HUES64 (cell line): ENCODE results near the gene EXOSC3.
"Not testable (repeated sequence)": the region's sequence is repeated elsewhere in the genome, so short reads cannot be mapped to it uniquely, and the experiment has no call there.

Experiments used
- H3K27ac ChIP-seq: 2 replicates; pipeline ENCODE4 v1.7.0; 2013; ENCODE audit warnings: low read depth, low read length, inconsistent platforms
- H3K27me3 ChIP-seq: 2 replicates; pipeline ENCODE4 v1.6.1; 2013; ENCODE audit warnings: mild to moderate bottlenecking, low read length; ENCODE audit not compliant: insufficient read depth
- H3K36me3 ChIP-seq: 2 replicates; pipeline ENCODE4 v1.6.1; 2013; ENCODE audit warnings: mild to moderate bottlenecking, low read length; ENCODE audit not compliant: insufficient read depth
- H3K4me1 ChIP-seq: 2 replicates; pipeline ENCODE4 v1.6.1; 2013; ENCODE audit warnings: mild to moderate bottlenecking, low read length, moderate library complexity; ENCODE audit not compliant: insufficient read depth
- H3K4me3 ChIP-seq: 2 replicates; pipeline ENCODE4 v1.5.1; 2013; ENCODE audit warnings: mild to moderate bottlenecking, low read length, moderate library complexity
- H3K9ac ChIP-seq: 2 replicates; pipeline ENCODE4 v1.6.1; 2013; ENCODE audit warnings: mild to moderate bottlenecking, low read depth, low read length
- H3K9me3 ChIP-seq: 2 replicates; pipeline ENCODE4 v1.6.1; 2013; ENCODE audit warnings: low read depth, low read length; ENCODE audit not compliant: insufficient read depth
- WGBS: fragments of 150-250, 120-280 bp; methylation state at CpG from one replicate; pipeline ENCODE4 v1.1.7; 2013; ENCODE audit warnings: missing lambda C conversion rate; 5-methylcytosine and 5-hydroxymethylcytosine counted together

The EXOSC3 gene

GRCh38 chr9:37751704-37752103 is 33.2 kb downstream of the EXOSC3 start:
- H3K27me3 ChIP-seq, result not testable (repeated sequence)

GRCh38 chr9:37751186-37751585 is 33.7 kb downstream of the EXOSC3 start:
- Histone ChIP-seq H3K4me3 (no peak overlapping the region), H3K9ac (no peak overlapping the region), H3K27me3 (no peaks in the 10 kb centered on the region), H3K9me3 (no peaks in the 10 kb centered on the region), H3K4me1 (no peaks in the 10 kb centered on the region; the same call in 1 of the 2 replicates), H3K27ac (no peak overlapping the region), H3K36me3 (no peaks in the 10 kb centered on the region)
- WGBS, result 81% methylated on average over 6 of the region's 6 CpGs

More at GRCh38 chr9:37751704-37752103, 33.2 kb downstream of the EXOSC3 start:
- not testable (repeated sequence) for H3K36me3 ChIP-seq, H3K4me1 ChIP-seq, H3K9ac ChIP-seq, H3K4me3 ChIP-seq, H3K9me3 ChIP-seq, H3K27ac ChIP-seq
- WGBS, result 93% methylated on average over 30 of the region's 30 CpGs

GRCh38 chr9:37749129-37749528 is 35.7 kb downstream of the EXOSC3 start:
- Histone ChIP-seq H3K36me3 (no peaks in the 10 kb centered on the region), H3K4me3 (no peak overlapping the region), H3K4me1 (no peaks in the 10 kb centered on the region; the same call in 1 of the 2 replicates), H3K9ac (no peak overlapping the region), H3K27me3 (no peaks in the 10 kb centered on the region), H3K27ac (no peak overlapping the region), H3K9me3 (no peaks in the 10 kb centered on the region)
- 65% methylated on average over 5 of the region's 5 CpGs for WGBS

- H3K36me3 ChIP-seq, result no peaks in the 10 kb centered on the region
- H3K9ac ChIP-seq, result no peak overlapping the region
- no peaks in the 10 kb centered on the region for H3K9me3 ChIP-seq
- no peaks in the 10 kb centered on the region for H3K27me3 ChIP-seq
- H3K4me1 ChIP-seq, result no peaks in the 10 kb centered on the region
- WGBS, result 60% methylated on average over 2 of the region's 3 CpGs
- no peak overlapping the region for H3K4me3 ChIP-seq
- no peak overlapping the region for H3K27ac ChIP-seq
These were observed 37.6 kb downstream of the EXOSC3 start for GRCh38 chr9:37747271-37747753.

GRCh38 chr9:37746448-37747270 is 38.2 kb downstream of the EXOSC3 start:
- Histone ChIP-seq H3K27ac (no peak overlapping the region), H3K9ac (no peak overlapping the region), H3K4me1 (no peaks in the 10 kb centered on the region), H3K27me3 (no peaks in the 10 kb centered on the region), H3K9me3 (no peaks in the 10 kb centered on the region), H3K4me3 (no peak overlapping the region), H3K36me3 (no peaks in the 10 kb centered on the region)
- WGBS, result 86% methylated on average over 23 of the region's 24 CpGs

- Histone ChIP-seq H3K27ac (no peak overlapping the region), H3K9me3 (no peaks in the 10 kb centered on the region), H3K36me3 (no peaks in the 10 kb centered on the region), H3K27me3 (no peaks in the 10 kb centered on the region), H3K4me3 (no peak overlapping the region), H3K4me1 (0 out of 2 replicates have a peak, but pooled peaks cover 5% of the 10 kb centered on the region), H3K9ac (no peak overlapping the region)
- 92% methylated on average over 8 of the region's 8 CpGs for WGBS
These were observed 38.9 kb downstream of the EXOSC3 start for GRCh38 chr9:37745970-37746369.

GRCh38 chr9:37740631-37741328 is 44.1 kb downstream of the EXOSC3 start:
- no peaks in the 10 kb centered on the region for H3K9me3 ChIP-seq
- no peaks in the 10 kb centered on the region for H3K27me3 ChIP-seq
- no peaks in the 10 kb centered on the region for H3K36me3 ChIP-seq
- 0 out of 2 replicates have a peak, but pooled peaks cover 5% of the 10 kb centered on the region for H3K4me1 ChIP-seq
- H3K9ac ChIP-seq, result no peak overlapping the region
- no peak overlapping the region for H3K4me3 ChIP-seq
- 83% methylated on average over 15 of the region's 15 CpGs for WGBS
- H3K27ac ChIP-seq, result no peak overlapping the region

- no peaks in the 10 kb centered on the region for H3K36me3 ChIP-seq
- H3K27me3 ChIP-seq, result 0 out of 2 replicates have a peak, but pooled peaks cover 2% of the 10 kb centered on the region
- no peak overlapping the region for H3K27ac ChIP-seq
- WGBS, result 95% methylated on average over 16 of the region's 16 CpGs
- 0 out of 2 replicates have a peak, but pooled peaks cover 5% of the 10 kb centered on the region for H3K4me1 ChIP-seq
- H3K4me3 ChIP-seq, result no peak overlapping the region
- H3K9me3 ChIP-seq, result no peaks in the 10 kb centered on the region
- no peak overlapping the region for H3K9ac ChIP-seq
These were observed 44.7 kb downstream of the EXOSC3 start for GRCh38 chr9:37740128-37740527.

- no peak overlapping the region for H3K9ac ChIP-seq
- H3K27ac ChIP-seq, result no peak overlapping the region
- WGBS, result 89% methylated on average over 5 of the region's 5 CpGs
- H3K27me3 ChIP-seq, result 0 out of 2 replicates have a peak, but pooled peaks cover 2% of the 10 kb centered on the region
- H3K4me3 ChIP-seq, result no peak overlapping the region
- 0 out of 2 replicates have a peak, but pooled peaks cover 5% of the 10 kb centered on the region for H3K4me1 ChIP-seq
- H3K9me3 ChIP-seq, result no peaks in the 10 kb centered on the region
- no peaks in the 10 kb centered on the region for H3K36me3 ChIP-seq
These were observed 45.6 kb downstream of the EXOSC3 start for GRCh38 chr9:37739222-37739621.

- H3K9ac ChIP-seq, result no peak overlapping the region
- peaks cover 9% of the 10 kb centered on the region for H3K4me1 ChIP-seq
- WGBS, result 95% methylated on average over 2 of the region's 2 CpGs
- no peaks in the 10 kb centered on the region for H3K9me3 ChIP-seq
- H3K27ac ChIP-seq, result no peak overlapping the region
- H3K27me3 ChIP-seq, result peaks cover 9% of the 10 kb centered on the region; the same call in 1 of the 2 replicates
- H3K4me3 ChIP-seq, result no peak overlapping the region
- H3K36me3 ChIP-seq, result no peaks in the 10 kb centered on the region
These were observed 51.9 kb downstream of the EXOSC3 start for GRCh38 chr9:37732952-37733351.

- H3K4me3 ChIP-seq, result no peak overlapping the region
- 92% methylated on average over 10 of the region's 10 CpGs for WGBS
- H3K27me3 ChIP-seq, result peaks cover 9% of the 10 kb centered on the region; the same call in 1 of the 2 replicates
These were observed 52.6 kb downstream of the EXOSC3 start for GRCh38 chr9:37732086-37732741.

More at GRCh38 chr9:37732086-37732741, 52.6 kb downstream of the EXOSC3 start:
- Histone ChIP-seq H3K4me1 (peaks cover 9% of the 10 kb centered on the region), H3K36me3 (no peaks in the 10 kb centered on the region), H3K9ac (no peak overlapping the region), H3K9me3 (no peaks in the 10 kb centered on the region), H3K27ac (no peak overlapping the region)
